ENCODE data around the gene CHIT1.

The CHIT1 gene

GRCh38 chr1:203213126-203213525 lies 16.3 kb downstream of the CHIT1 start:
- TF ChIP-seq TOX (CRISPR knock-in tag; IDR thresholded peaks at IDR 0.05; ENCODE audit: borderline replicate concordance), result no peak
- no peak for TF ChIP-seq PATZ1 (CRISPR knock-in tag; IDR thresholded peaks at IDR 0.05; ENCODE audit: borderline replicate concordance)
- no peak for TF ChIP-seq ZFP30 (CRISPR knock-in tag; IDR thresholded peaks at IDR 0.05)
- TF ChIP-seq, protein P1, sequence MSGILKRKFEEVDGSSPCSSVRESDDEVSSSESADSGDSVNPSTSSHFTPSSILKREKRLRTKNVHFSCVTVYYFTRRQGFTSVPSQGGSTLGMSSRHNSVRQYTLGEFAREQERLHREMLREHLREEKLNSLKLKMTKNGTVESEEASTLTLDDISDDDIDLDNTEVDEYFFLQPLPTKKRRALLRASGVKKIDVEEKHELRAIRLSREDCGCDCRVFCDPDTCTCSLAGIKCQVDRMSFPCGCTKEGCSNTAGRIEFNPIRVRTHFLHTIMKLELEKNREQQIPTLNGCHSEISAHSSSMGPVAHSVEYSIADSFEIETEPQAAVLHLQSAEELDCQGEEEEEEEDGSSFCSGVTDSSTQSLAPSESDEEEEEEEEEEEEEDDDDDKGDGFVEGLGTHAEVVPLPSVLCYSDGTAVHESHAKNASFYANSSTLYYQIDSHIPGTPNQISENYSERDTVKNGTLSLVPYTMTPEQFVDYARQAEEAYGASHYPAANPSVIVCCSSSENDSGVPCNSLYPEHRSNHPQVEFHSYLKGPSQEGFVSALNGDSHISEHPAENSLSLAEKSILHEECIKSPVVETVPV (CRISPR knock-in tag; IDR thresholded peaks at IDR 0.05), result no peak
- TF ChIP-seq ARNTL (CRISPR knock-in tag; IDR thresholded peaks at IDR 0.05; ENCODE audit: borderline replicate concordance, low read depth), result no peak
- no peak for TF ChIP-seq ESRRG (CRISPR knock-in tag; IDR thresholded peaks at IDR 0.05)
- TF ChIP-seq POU6F1 (CRISPR knock-in tag; IDR thresholded peaks at IDR 0.05; ENCODE audit: borderline replicate concordance, low read depth), result no peak
- TF ChIP-seq CSDC2 (CRISPR knock-in tag; IDR thresholded peaks at IDR 0.05), result no peak
- no peak for TF ChIP-seq ZFP3 (CRISPR knock-in tag; IDR thresholded peaks at IDR 0.05)
- no peak for TF ChIP-seq CREB5 (CRISPR knock-in tag; IDR thresholded peaks at IDR 0.05; ENCODE audit: low read depth)
- no peak for TF ChIP-seq ZNF565 (CRISPR knock-in tag; conservative IDR thresholded peaks at IDR 0.05; ENCODE audit: low read depth)
- TF ChIP-seq ISL1 (CRISPR knock-in tag; IDR thresholded peaks at IDR 0.05), result no peak
- no peak for ATAC-seq

DNA sequence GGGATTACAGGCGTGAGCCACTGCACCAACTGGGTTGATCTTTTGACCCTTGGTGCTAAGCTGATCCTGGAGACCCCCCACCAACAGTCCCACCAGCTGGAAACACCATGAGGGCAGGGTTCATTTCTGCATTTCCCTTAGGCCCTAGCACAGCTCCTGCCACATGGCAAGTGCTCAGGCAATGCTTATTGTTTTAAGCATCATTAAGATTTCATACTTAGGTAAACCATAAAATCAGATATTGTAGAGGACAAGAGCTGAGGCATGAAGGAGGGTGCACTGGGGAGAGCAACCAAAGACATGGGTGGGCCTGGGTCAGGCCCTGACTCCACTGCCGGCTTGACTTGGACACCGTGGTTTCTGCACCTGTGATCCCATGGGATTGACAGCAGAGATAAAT lies 17.7 kb downstream of the CHIT1 start:
- TF ChIP-seq ARNTL (CRISPR knock-in tag; IDR thresholded peaks at IDR 0.05; ENCODE audit: borderline replicate concordance, low read depth) (no peak), TSHZ2 (CRISPR knock-in tag; IDR thresholded peaks at IDR 0.05) (no peak), ZFP3 (CRISPR knock-in tag; IDR thresholded peaks at IDR 0.05) (no peak), ZNF565 (CRISPR knock-in tag; conservative IDR thresholded peaks at IDR 0.05; ENCODE audit: low read depth) (no peak), POU6F1 (CRISPR knock-in tag; IDR thresholded peaks at IDR 0.05; ENCODE audit: borderline replicate concordance, low read depth) (no peak), ZFP30 (CRISPR knock-in tag; IDR thresholded peaks at IDR 0.05) (no peak), CREB5 (CRISPR knock-in tag; IDR thresholded peaks at IDR 0.05; ENCODE audit: low read depth) (no peak), ZNF70 (CRISPR knock-in tag; IDR thresholded peaks at IDR 0.05) (no peak)
- TF ChIP-seq, protein P1 (CRISPR knock-in tag; IDR thresholded peaks at IDR 0.05), result no peak
- ATAC-seq, result no peak
